ENCODE results near the gene MAEA.

MAEA gene

GRCh38 chr4:1328267-1329155 lies 38.8 kb downstream of the MAEA start:
- Histone ChIP-seq H4K20me1 (ENCODE audit: low read depth, low read length) (no peaks in the 10 kb centered on the region), H3F3A (ENCODE audit: insufficient read depth) (no peaks in the 10 kb centered on the region), H3K9me2 (replicated peaks; ENCODE audit: insufficient read depth, low read length) (no peaks in the 10 kb centered on the region), H3K9me3 (ENCODE audit: insufficient read depth, low read length) (no peaks in the 10 kb centered on the region), H3K36me3 (ENCODE audit: low read length) (no peaks in the 10 kb centered on the region), H3K27me3 (ENCODE audit: low read length) (no peaks in the 10 kb centered on the region), H2AFZ (ENCODE audit: low read depth, low read length, severe bottlenecking) (no peak overlapping the region), H3K27ac (ENCODE audit: low read depth, low read length) (no peak overlapping the region), H3K9ac (ENCODE audit: low read length) (no peak overlapping the region), H3K4me3 (ENCODE audit: insufficient read depth, low read length, poor library complexity, severe bottlenecking) (no peak overlapping the region), H3K4me2 (ENCODE audit: low read depth, low read length, poor library complexity, severe bottlenecking) (no peak overlapping the region), H3K79me2 (ENCODE audit: insufficient read depth, low read length) (no peaks in the 10 kb centered on the region)
- TF ChIP-seq EZH2phosphoT487 (conservative IDR thresholded peaks at IDR 0.05; ENCODE audit: low read length) (no peak), CTCF (IDR thresholded peaks at IDR 0.05; ENCODE audit: insufficient read depth, low read length, poor library complexity, severe bottlenecking) (no peak)

GRCh38 chr4:1329408-1330371 lies 40.0 kb downstream of the MAEA start:
- no peaks in the 10 kb centered on the region for H3F3A ChIP-seq (ENCODE audit: insufficient read depth)
- H3K4me3 ChIP-seq (ENCODE audit: insufficient read depth, low read length, poor library complexity, severe bottlenecking) = no peak overlapping the region
- no peak overlapping the region for H3K27ac ChIP-seq (ENCODE audit: low read depth, low read length)
- H3K36me3 ChIP-seq (ENCODE audit: low read length) = no peaks in the 10 kb centered on the region
- H3K27me3 ChIP-seq (ENCODE audit: low read length) = no peaks in the 10 kb centered on the region
- no peaks in the 10 kb centered on the region for H3K9me2 ChIP-seq (replicated peaks; ENCODE audit: insufficient read depth, low read length)
- H3K9ac ChIP-seq (ENCODE audit: low read length) = no peak overlapping the region
- no peaks in the 10 kb centered on the region for H4K20me1 ChIP-seq (ENCODE audit: low read depth, low read length)
- no peaks in the 10 kb centered on the region for H3K9me3 ChIP-seq (ENCODE audit: insufficient read depth, low read length)
- no peak overlapping the region for H2AFZ ChIP-seq (ENCODE audit: low read depth, low read length, severe bottlenecking)
- TF ChIP-seq CTCF (IDR thresholded peaks at IDR 0.05; ENCODE audit: insufficient read depth, low read length, poor library complexity, severe bottlenecking) = no peak
- no peak for TF ChIP-seq EZH2phosphoT487 (conservative IDR thresholded peaks at IDR 0.05; ENCODE audit: low read length)
- no peak overlapping the region for H3K4me2 ChIP-seq (ENCODE audit: low read depth, low read length, poor library complexity, severe bottlenecking)
- H3K79me2 ChIP-seq (ENCODE audit: insufficient read depth, low read length) = no peaks in the 10 kb centered on the region

GRCh38 chr4:1330761-1331590 lies 41.3 kb downstream of the MAEA start:
- no peak overlapping the region for H2AFZ ChIP-seq (ENCODE audit: low read depth, low read length, severe bottlenecking)
- no peak overlapping the region for H3K4me3 ChIP-seq (ENCODE audit: insufficient read depth, low read length, poor library complexity, severe bottlenecking)
- no peak overlapping the region for H3K4me2 ChIP-seq (ENCODE audit: low read depth, low read length, poor library complexity, severe bottlenecking)
- H3K9me3 ChIP-seq (ENCODE audit: insufficient read depth, low read length) = no peaks in the 10 kb centered on the region
- no peaks in the 10 kb centered on the region for H3K36me3 ChIP-seq (ENCODE audit: low read length)
- H3K27ac ChIP-seq (ENCODE audit: low read depth, low read length) = no peak overlapping the region
- H3K9me2 ChIP-seq (replicated peaks; ENCODE audit: insufficient read depth, low read length) = no peaks in the 10 kb centered on the region
- TF ChIP-seq EZH2phosphoT487 (conservative IDR thresholded peaks at IDR 0.05; ENCODE audit: low read length) (no peak), CTCF (IDR thresholded peaks at IDR 0.05; ENCODE audit: insufficient read depth, low read length, poor library complexity, severe bottlenecking) (no peak)
- no peaks in the 10 kb centered on the region for H3F3A ChIP-seq (ENCODE audit: insufficient read depth)
- H3K27me3 ChIP-seq (ENCODE audit: low read length) = no peaks in the 10 kb centered on the region
- no peak overlapping the region for H3K9ac ChIP-seq (ENCODE audit: low read length)
- H4K20me1 ChIP-seq (ENCODE audit: low read depth, low read length) = no peaks in the 10 kb centered on the region
- no peaks in the 10 kb centered on the region for H3K79me2 ChIP-seq (ENCODE audit: insufficient read depth, low read length)
